DOHH2 (cell line): ENCODE data around the gene SYNGR4.

ENCODE experiments used
- H3F3A ChIP-seq: fragments of 200-600 bp; sonication (generic), shearing (Covaris generic); 2 replicates; pipeline ENCODE4 v1.6.0; 2016; ENCODE audit warnings: antibody characterized with exemption, mild to moderate bottlenecking; ENCODE audit not compliant: control insufficient read depth, insufficient read depth
- H3K27ac ChIP-seq: fragments of 200-600 bp; sonication (generic); 2 replicates; pipeline ENCODE4 v1.5.1; 2014; ENCODE audit warnings: low read depth, mild to moderate bottlenecking, low read length, moderate library complexity
- H3K27me3 ChIP-seq: fragments of 200-600 bp; sonication (generic); 2 replicates; pipeline ENCODE4 v1.6.1; 2014; ENCODE audit warnings: mild to moderate bottlenecking, low read length, mixed read lengths; ENCODE audit not compliant: control insufficient read depth
- H3K36me3 ChIP-seq: fragments of 200-600 bp; sonication (generic); 2 replicates; pipeline ENCODE4 v1.6.1; 2014; ENCODE audit warnings: mild to moderate bottlenecking, low read length, moderate library complexity, mixed read lengths; ENCODE audit not compliant: control insufficient read depth
- H3K4me1 ChIP-seq: fragments of 200-600 bp; sonication (generic); 2 replicates; pipeline ENCODE4 v1.6.1; 2014; ENCODE audit warnings: mild to moderate bottlenecking, low read length, mixed read lengths; ENCODE audit not compliant: control insufficient read depth
- H3K4me2 ChIP-seq: fragments of 200-600 bp; sonication (generic); 2 replicates; pipeline ENCODE4 v1.6.0; 2014; ENCODE audit warnings: mild to moderate bottlenecking, low read length, moderate library complexity
- H3K4me3 ChIP-seq: fragments of 200-600 bp; sonication (generic); 2 replicates; pipeline ENCODE4 v1.5.1; 2014; ENCODE audit warnings: mild to moderate bottlenecking, low read length, mixed read lengths
- H3K79me2 ChIP-seq: fragments of 200-600 bp; sonication (generic); 2 replicates; pipeline ENCODE4 v1.6.1; 2014; ENCODE audit warnings: mild to moderate bottlenecking, low read length, mixed read lengths; ENCODE audit not compliant: control insufficient read depth
- H3K9me2 ChIP-seq: fragments of 200-600 bp; sonication (generic); replicated peaks from 2 replicates; pipeline ENCODE4 v1.6.1; 2014; ENCODE audit warnings: mild to moderate bottlenecking, low read length, mixed read lengths; ENCODE audit not compliant: control insufficient read depth
- H3K9me3 ChIP-seq: fragments of 200-600 bp; sonication (generic); 2 replicates; pipeline ENCODE4 v1.6.1; 2014; ENCODE audit warnings: antibody characterized with exemption, low read length, mixed read lengths; ENCODE audit not compliant: control insufficient read depth, insufficient read depth
- H4K20me1 ChIP-seq: fragments of 200-600 bp; sonication (generic); 2 replicates; pipeline ENCODE4 v1.6.0; 2014; ENCODE audit warnings: low read depth, mild to moderate bottlenecking, antibody characterized with exemption, low read length, moderate library complexity; ENCODE audit not compliant: control insufficient read depth, insufficient read depth
- EZH2phosphoT487 ChIP-seq: fragments of 200-600 bp; sonication (generic); IDR thresholded peaks from 2 replicates; pipeline ENCODE4 v1.6.1; 2017; ENCODE audit warnings: borderline replicate concordance, mild to moderate bottlenecking, antibody characterized with exemption, low read length, moderate library complexity, mixed read lengths
- TF ChIP-seq, protein P1 (sequence below): fragments of 200-600 bp; sonication (generic); IDR thresholded peaks from one replicate; pipeline ENCODE4 v1.5.1; 2014; ENCODE audit warnings: antibody characterized with exemption, mild to moderate bottlenecking, low read depth, low read length; ENCODE audit not compliant: poor library complexity, severe bottlenecking

The SYNGR4 gene

DNA sequence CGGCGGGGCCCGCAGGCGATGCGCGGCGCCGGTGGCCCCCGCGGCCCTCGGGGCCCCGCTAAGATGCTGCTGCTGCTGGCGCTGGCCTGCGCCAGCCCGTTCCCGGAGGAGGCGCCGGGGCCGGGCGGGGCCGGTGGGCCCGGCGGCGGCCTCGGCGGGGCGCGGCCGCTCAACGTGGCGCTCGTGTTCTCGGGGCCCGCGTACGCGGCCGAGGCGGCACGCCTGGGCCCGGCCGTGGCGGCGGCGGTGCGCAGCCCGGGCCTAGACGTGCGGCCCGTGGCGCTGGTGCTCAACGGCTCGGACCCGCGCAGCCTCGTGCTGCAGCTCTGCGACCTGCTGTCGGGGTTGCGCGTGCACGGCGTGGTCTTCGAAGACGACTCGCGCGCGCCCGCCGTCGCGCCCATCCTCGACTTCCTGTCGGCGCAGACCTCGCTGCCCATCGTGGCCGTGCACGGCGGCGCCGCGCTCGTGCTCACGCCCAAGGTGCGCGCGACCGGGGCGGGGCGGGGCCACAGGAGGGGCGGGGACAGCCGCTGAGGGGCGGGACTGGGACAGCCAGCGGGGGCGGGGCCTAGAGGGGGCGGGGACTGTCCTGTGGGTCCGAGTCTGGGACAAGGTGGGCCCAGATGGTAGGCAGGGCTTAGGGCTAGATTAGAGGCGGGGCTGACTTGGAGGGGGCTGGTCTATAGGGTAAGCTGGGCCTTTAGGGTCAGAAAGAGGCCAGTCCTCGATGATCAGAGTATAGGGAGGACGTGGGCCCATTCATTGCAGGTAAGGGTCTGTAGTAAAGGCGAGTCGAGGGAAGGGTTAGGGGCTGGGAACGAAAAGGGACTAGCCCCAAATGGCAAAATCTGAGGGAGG lies 34.4 kb downstream of the SYNGR4 start:
- Histone ChIP-seq H3F3A (0 out of 2 replicates have a peak, but pooled peaks cover 4% of the 10 kb centered on the region), H3K4me2 (peak overlapping the region; percentile 47), H3K4me3 (peak overlapping the region; percentile 51), H3K27ac (no peak overlapping the region), H3K79me2 (no peaks in the 10 kb centered on the region), H3K27me3 (peaks cover 46% of the 10 kb centered on the region), H3K9me2 (no peaks in the 10 kb centered on the region), H4K20me1 (no peaks in the 10 kb centered on the region), H3K9me3 (no peaks in the 10 kb centered on the region), H3K36me3 (no peaks in the 10 kb centered on the region), H3K4me1 (peaks cover 34% of the 10 kb centered on the region)
- TF ChIP-seq, protein P1, sequence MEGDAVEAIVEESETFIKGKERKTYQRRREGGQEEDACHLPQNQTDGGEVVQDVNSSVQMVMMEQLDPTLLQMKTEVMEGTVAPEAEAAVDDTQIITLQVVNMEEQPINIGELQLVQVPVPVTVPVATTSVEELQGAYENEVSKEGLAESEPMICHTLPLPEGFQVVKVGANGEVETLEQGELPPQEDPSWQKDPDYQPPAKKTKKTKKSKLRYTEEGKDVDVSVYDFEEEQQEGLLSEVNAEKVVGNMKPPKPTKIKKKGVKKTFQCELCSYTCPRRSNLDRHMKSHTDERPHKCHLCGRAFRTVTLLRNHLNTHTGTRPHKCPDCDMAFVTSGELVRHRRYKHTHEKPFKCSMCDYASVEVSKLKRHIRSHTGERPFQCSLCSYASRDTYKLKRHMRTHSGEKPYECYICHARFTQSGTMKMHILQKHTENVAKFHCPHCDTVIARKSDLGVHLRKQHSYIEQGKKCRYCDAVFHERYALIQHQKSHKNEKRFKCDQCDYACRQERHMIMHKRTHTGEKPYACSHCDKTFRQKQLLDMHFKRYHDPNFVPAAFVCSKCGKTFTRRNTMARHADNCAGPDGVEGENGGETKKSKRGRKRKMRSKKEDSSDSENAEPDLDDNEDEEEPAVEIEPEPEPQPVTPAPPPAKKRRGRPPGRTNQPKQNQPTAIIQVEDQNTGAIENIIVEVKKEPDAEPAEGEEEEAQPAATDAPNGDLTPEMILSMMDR: no peak
- no peak for TF ChIP-seq EZH2phosphoT487

DNA sequence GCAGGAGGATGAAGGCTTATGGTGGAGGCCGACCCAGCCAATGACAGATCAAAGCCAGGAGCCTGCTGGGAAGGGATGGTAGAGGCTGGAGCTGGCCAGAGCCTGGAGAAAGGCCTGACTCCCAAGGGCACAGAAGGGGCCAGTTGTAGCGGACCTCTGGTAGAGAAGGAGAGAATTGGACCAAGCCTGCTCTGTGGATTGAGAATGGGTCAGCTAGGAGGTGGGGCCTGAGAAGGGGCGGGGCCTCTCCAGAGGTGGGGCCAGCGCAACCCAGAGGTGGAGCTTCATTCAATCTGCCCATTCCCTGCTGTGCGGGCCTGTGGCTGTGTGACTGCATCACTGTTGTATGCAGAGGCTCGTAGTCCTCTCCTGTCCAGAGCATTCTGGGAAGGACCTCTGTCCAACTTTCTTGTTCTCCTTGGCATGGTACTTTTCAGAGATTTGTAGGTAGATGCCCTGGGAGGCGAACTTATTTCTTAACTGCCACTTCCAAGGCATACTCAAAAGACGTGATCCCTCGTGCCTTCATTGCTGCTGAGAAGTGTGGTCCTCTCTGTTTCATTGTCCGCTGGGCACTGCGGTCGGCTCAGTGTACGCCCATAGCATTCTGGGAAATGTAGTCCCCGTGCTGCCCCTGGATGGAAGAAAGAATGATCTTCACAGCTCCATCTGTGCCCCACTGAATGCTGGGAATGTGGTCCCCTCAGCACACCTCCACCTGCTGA lies 36.0 kb downstream of the SYNGR4 start:
- H3K79me2 ChIP-seq: no peaks in the 10 kb centered on the region
- no peak overlapping the region for H3K27ac ChIP-seq
- TF ChIP-seq, protein P1: no peak
- TF ChIP-seq EZH2phosphoT487: no peak
- peaks cover 30% of the 10 kb centered on the region for H3K27me3 ChIP-seq
- 0 out of 2 replicates have a peak, but pooled peaks cover 4% of the 10 kb centered on the region for H3F3A ChIP-seq
- H3K9me2 ChIP-seq: no peaks in the 10 kb centered on the region
- H3K9me3 ChIP-seq: no peaks in the 10 kb centered on the region
- no peak overlapping the region for H3K4me3 ChIP-seq
- H4K20me1 ChIP-seq: no peaks in the 10 kb centered on the region
- H3K4me1 ChIP-seq: peaks cover 27% of the 10 kb centered on the region
- H3K36me3 ChIP-seq: no peaks in the 10 kb centered on the region
- no peak overlapping the region for H3K4me2 ChIP-seq

DNA sequence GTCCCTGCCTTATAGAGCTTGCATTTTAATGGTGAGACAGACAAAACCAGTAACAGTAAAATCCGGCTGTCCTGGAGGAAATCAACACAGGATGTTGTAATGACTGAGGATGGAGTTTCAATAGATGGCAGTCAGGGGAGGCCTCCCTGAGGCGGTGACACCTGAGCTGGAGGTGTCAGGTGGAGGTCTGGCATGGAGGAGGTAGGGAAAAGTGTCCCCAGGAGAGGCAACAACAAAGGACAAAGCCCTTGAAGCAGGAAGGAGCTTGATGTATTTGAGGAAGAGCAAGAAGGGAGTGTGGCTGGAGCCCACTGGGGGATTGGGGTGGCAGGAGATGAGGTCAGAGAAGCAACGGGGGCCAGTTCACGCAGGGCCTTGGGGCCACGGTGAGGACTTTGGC lies 37.1 kb downstream of the SYNGR4 start:
- H3K4me3 ChIP-seq: no peak overlapping the region
- H3K9me3 ChIP-seq: no peaks in the 10 kb centered on the region
- H3F3A ChIP-seq: 0 out of 2 replicates have a peak, but pooled peaks cover 4% of the 10 kb centered on the region

More for the DNA sequence above, 37.1 kb downstream of the SYNGR4 start:
- peaks cover 19% of the 10 kb centered on the region for H3K27me3 ChIP-seq
- H3K79me2 ChIP-seq: no peaks in the 10 kb centered on the region
- no peaks in the 10 kb centered on the region for H4K20me1 ChIP-seq
- H3K4me2 ChIP-seq: no peak overlapping the region
- TF ChIP-seq, protein P1: no peak
- H3K27ac ChIP-seq: no peak overlapping the region
- H3K4me1 ChIP-seq: peaks cover 27% of the 10 kb centered on the region
- H3K9me2 ChIP-seq: no peaks in the 10 kb centered on the region
- no peaks in the 10 kb centered on the region for H3K36me3 ChIP-seq
